ENCODE data around the gene GALNT2. TPM values are rescaled to one million over a fixed set of nuclear protein-coding genes. Genes with fewer than 3 reads are reported as not detected.
A peak's percentile ranks its signal among the peaks of the same experiment; 100 is the strongest.

The GALNT2 gene
- total and polyA plus RNA-seq, 2 donors from 2014 or later, result 20.2 to 59.2 TPM

DNA sequence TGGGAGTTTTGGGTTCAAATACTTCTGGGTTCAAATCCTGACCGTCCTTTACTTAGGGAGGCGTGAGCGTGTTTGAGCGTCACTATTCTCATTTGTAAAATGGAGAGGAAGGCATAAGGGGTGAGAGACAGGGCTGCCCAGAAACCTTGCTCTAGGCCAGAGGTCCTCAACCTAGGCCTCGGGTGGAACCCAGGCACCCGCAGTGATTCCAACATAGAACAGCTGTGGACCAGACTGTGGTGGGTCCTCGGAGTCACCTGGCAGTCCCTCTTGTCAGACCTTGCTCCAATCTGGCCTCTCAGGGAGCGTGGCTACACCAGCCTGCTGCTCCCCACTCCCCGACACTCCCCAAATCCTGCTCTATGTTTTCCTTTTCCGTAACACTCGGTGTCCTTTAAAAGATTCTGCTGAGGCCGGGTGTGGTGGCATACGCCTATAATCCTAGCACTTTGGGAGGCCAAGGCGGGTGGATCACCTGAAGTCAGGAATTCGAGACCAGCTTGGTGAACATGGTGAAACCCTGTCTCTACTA lies 242.7 kb downstream of the GALNT2 start:
- H3K4me1 ChIP-seq (ENCODE audit: control insufficient read depth in 2 of 3, insufficient read depth in 2 of 3, low read depth in 1 of 3, low read length in 3 of 3), result peaks cover 0 to 2% (median 0%) of the 10 kb centered on the region in 3 donors
- intact Hi-C loops (cut with DNase I), result loop anchor here (10.0 kb wide), 1 partner anchor 645 kb away; no protein-coding TSS in a partner anchor
- H3K27ac ChIP-seq (ENCODE audit: low read depth in 2 of 2, low read length in 2 of 2), result no peak overlapping the region
- H3K4me3 ChIP-seq (ENCODE audit: low read length in 3 of 3), result no peak overlapping the region
- peak in 1 of 5 donors; percentile 38 for DNase-seq
- H3K36me3 ChIP-seq (ENCODE audit: control insufficient read depth in 2 of 3, insufficient read depth in 3 of 3, low read length in 3 of 3), result no peaks in the 10 kb centered on the region
- H3K9ac ChIP-seq (ENCODE audit: low read length in 3 of 3), result no peak overlapping the region
- H3K9me3 ChIP-seq (ENCODE audit: control insufficient read depth in 2 of 3, insufficient read depth in 1 of 3, low read length in 3 of 3), result no peaks in the 10 kb centered on the region
- TF ChIP-seq CTCF (IDR thresholded peaks at IDR 0.05; ENCODE audit: borderline replicate concordance, extremely low read depth, insufficient read depth), result no peak
- FAIRE-seq, result no peak
- H3K27me3 ChIP-seq (ENCODE audit: control insufficient read depth, insufficient read depth, low read length), result no peaks in the 10 kb centered on the region

GRCh38 chr1:230310381-230311163 lies 243.5 kb downstream of the GALNT2 start:
- intact Hi-C loops (cut with DNase I), result loop anchor here (10.0 kb wide), 1 partner anchor 646 kb away; no protein-coding TSS in a partner anchor

GRCh38 chr1:230312676-230313075 lies 245.6 kb downstream of the GALNT2 start:
- TF ChIP-seq CTCF (IDR thresholded peaks at IDR 0.05; ENCODE audit: borderline replicate concordance, extremely low read depth, insufficient read depth), result no peak
- H3K9me3 ChIP-seq (ENCODE audit: control insufficient read depth in 2 of 3, insufficient read depth in 1 of 3, low read length in 3 of 3), result no peaks in the 10 kb centered on the region
- no peak for FAIRE-seq
- no peak for DNase-seq
- H3K4me3 ChIP-seq (ENCODE audit: low read length in 3 of 3), result no peak overlapping the region
- no peaks in the 10 kb centered on the region for H3K36me3 ChIP-seq (ENCODE audit: control insufficient read depth in 2 of 3, insufficient read depth in 3 of 3, low read length in 3 of 3)
- no peaks in the 10 kb centered on the region for H3K27me3 ChIP-seq (ENCODE audit: control insufficient read depth, insufficient read depth, low read length)
- no peak overlapping the region for H3K9ac ChIP-seq (ENCODE audit: low read length in 3 of 3)
- H3K27ac ChIP-seq (ENCODE audit: low read depth in 2 of 2, low read length in 2 of 2), result no peak overlapping the region
- H3K4me1 ChIP-seq (ENCODE audit: control insufficient read depth in 2 of 3, insufficient read depth in 2 of 3, low read depth in 1 of 3, low read length in 3 of 3), result peaks cover 0 to 2% (median 0%) of the 10 kb centered on the region in 3 donors
- intact Hi-C loops (cut with DNase I), result loop anchor here (10.0 kb wide), 1 partner anchor 648 kb away; no protein-coding TSS in a partner anchor

More at GRCh38 chr1:230310381-230311163, 243.5 kb downstream of the GALNT2 start:
- no peaks in the 10 kb centered on the region for H3K9me3 ChIP-seq (ENCODE audit: control insufficient read depth in 2 of 3, insufficient read depth in 1 of 3, low read length in 3 of 3)
- H3K27me3 ChIP-seq (ENCODE audit: control insufficient read depth, insufficient read depth, low read length), result no peaks in the 10 kb centered on the region
- no peaks in the 10 kb centered on the region for H3K36me3 ChIP-seq (ENCODE audit: control insufficient read depth in 2 of 3, insufficient read depth in 3 of 3, low read length in 3 of 3)
- no peak overlapping the region for H3K4me3 ChIP-seq (ENCODE audit: low read length in 3 of 3)
- peaks cover 0 to 2% (median 0%) of the 10 kb centered on the region in 3 donors for H3K4me1 ChIP-seq (ENCODE audit: control insufficient read depth in 2 of 3, insufficient read depth in 2 of 3, low read depth in 1 of 3, low read length in 3 of 3)
- FAIRE-seq (peak; percentile 21), DNase-seq (peak; percentile 73 to 90 (median 83))
- no peak overlapping the region for H3K27ac ChIP-seq (ENCODE audit: low read depth in 2 of 2, low read length in 2 of 2)
- peak; percentile 93 for TF ChIP-seq CTCF (IDR thresholded peaks at IDR 0.05; ENCODE audit: borderline replicate concordance, extremely low read depth, insufficient read depth)
- H3K9ac ChIP-seq (ENCODE audit: low read length in 3 of 3), result no peak overlapping the region

Data from kidney (tissue), 14 donors.